NT2/D1 (cell line): ENCODE measurements around the gene PTGR3.

Experiments used
- SUZ12 ChIP-seq: IDR thresholded peaks from 2 replicates; pipeline ENCODE4 v1.6.1; 2011; ENCODE audit not compliant: insufficient read length, insufficient read depth; ENCODE audit errors: extremely low read depth
- YY1 ChIP-seq: IDR thresholded peaks from 2 replicates; pipeline ENCODE4 v1.6.1; 2011; ENCODE audit not compliant: insufficient read length, insufficient read depth
- ZNF274 ChIP-seq: IDR thresholded peaks from 2 replicates; pipeline ENCODE4 v1.6.1; 2011; ENCODE audit warnings: mild to moderate bottlenecking, low read depth, low read length

DNA sequence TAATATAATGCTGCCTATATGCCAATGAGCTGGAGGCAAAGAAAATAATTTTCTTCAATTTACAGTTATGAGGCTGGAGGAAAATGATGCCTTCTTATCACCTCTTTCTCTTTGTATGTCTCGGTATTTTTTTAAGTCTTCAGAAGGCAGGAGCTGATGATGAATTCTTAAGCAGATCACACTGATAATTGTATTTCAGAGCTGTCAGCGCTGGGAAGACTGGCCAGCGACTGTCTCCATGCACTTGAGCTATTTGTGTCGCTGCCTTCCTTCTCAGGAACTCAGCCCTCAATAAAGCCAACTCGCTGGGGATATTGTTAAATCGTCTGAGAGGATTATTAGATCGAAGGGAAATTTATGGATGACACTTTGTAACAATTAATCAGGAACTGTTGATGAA, 40.3 kb downstream of the PTGR3 start:
- TF ChIP-seq YY1, result no peak
- TF ChIP-seq ZNF274, result no peak
- no peak for TF ChIP-seq SUZ12
